HG03196 (cell line): ENCODE measurements around the gene RAB30.

Experiments
- ATAC-seq: cut with Tn5 transposase; IDR thresholded peaks from one replicate; pipeline ENCODE4 v1.9.1; 2021; ENCODE audit not compliant: unreplicated experiment

Gene RAB30

GRCh38 chr11:83071567-83072349 is at the start of gene RAB30:
TSS of gene RAB30 (minus strand) at chr11:83071897. CDS start at chr11:82997316, 74,581 bp downstream.
- peak; percentile 97 for ATAC-seq

- ATAC-seq: no peak
These were observed 48.6 kb upstream of the RAB30 start for GRCh38 chr11:83120327-83120726.

- ATAC-seq: no peak
These were observed 47.5 kb upstream of the RAB30 start for GRCh38 chr11:83119216-83119615.

- no peak for ATAC-seq
These were observed 47.1 kb upstream of the RAB30 start for GRCh38 chr11:83118814-83119213.

GRCh38 chr11:83116015-83116641 is 44.4 kb upstream of the RAB30 start:
- ATAC-seq: no peak

- no peak for ATAC-seq
These were observed 43.9 kb upstream of the RAB30 start for GRCh38 chr11:83115551-83115950.

GRCh38 chr11:83115026-83115425 is 43.3 kb upstream of the RAB30 start:
- ATAC-seq: no peak

- no peak for ATAC-seq
These were observed 41.2 kb upstream of the RAB30 start for GRCh38 chr11:83112886-83113285.

- no peak for ATAC-seq
These were observed 33.5 kb upstream of the RAB30 start for GRCh38 chr11:83105168-83105567.

- ATAC-seq: no peak
These were observed 31.1 kb upstream of the RAB30 start for GRCh38 chr11:83102834-83103233.

- ATAC-seq: no peak
These were observed 25.9 kb upstream of the RAB30 start for GRCh38 chr11:83097429-83098075.

- ATAC-seq: no peak
These were observed 21.9 kb upstream of the RAB30 start for GRCh38 chr11:83093634-83094033.

GRCh38 chr11:83092488-83093384 is 21.0 kb upstream of the RAB30 start:
- no peak for ATAC-seq

GRCh38 chr11:83088965-83089364 is 17.3 kb upstream of the RAB30 start:
- no peak for ATAC-seq

GRCh38 chr11:83087035-83087434 is 15.3 kb upstream of the RAB30 start:
- ATAC-seq: no peak

GRCh38 chr11:83079820-83080219 is 8.1 kb upstream of the RAB30 start:
- no peak for ATAC-seq

GRCh38 chr11:83078269-83078668 is 6.6 kb upstream of the RAB30 start:
- ATAC-seq: no peak

GRCh38 chr11:83073884-83074283 is 2.2 kb upstream of the RAB30 start:
- no peak for ATAC-seq

GRCh38 chr11:83073258-83073657 is 1.6 kb upstream of the RAB30 start:
- ATAC-seq: no peak

GRCh38 chr11:83072350-83073242 is 899 bp upstream of the RAB30 start:
- no peak for ATAC-seq
